Naive thymus-derived CD8-positive, alpha-beta T cell (primary cell): ENCODE data around the gene TULP4. TPM values are rescaled to one million over a fixed set of nuclear protein-coding genes. Genes with fewer than 3 reads are reported as not detected.
"Not testable (repeated sequence)": the region's sequence is repeated elsewhere in the genome, so short reads cannot be mapped to it uniquely, and the experiment has no call there.

Source experiments
- ATAC-seq, 2 donors: fragments of 150-1000 bp; cut with Tn5 transposase in 1 of 2; sonication (Bioruptor Pico), chemical (Tn5 transposase) in 1 of 2; 1 replicate in 1 of 2; 2 replicates in 1 of 2; pipeline ENCODE4 v1.10.0; 2021; ENCODE audit warnings: mild to moderate bottlenecking in 2 of 2, moderate library complexity in 2 of 2
- POLR2A ChIA-PET: fragments of 350-600 bp; sonication (Branson Sonifier 250); formaldehyde crosslinking; loops from one replicate; lab custom pipeline; 2021; ENCODE audit warnings: antibody characterized with exemption; lab: Charles Lee
- DNase-seq, 10 donors: peaks; one replicate each; pipeline versions ENCODE4 v3.0.0 to v3.0.0-alpha.2; 2020 to 2022
- H3K27ac Mint-ChIP-seq, 10 donors: one replicate each; pipeline ENCODE4 v1.8.0; 2020 to 2022; ENCODE audit warnings: mild to moderate bottlenecking in 10 of 10, mixed read lengths in 10 of 10, moderate library complexity in 4 of 10, inconsistent platforms in 1 of 10
- H3K27me3 Mint-ChIP-seq, 5 donors: one replicate each; pipeline ENCODE4 v1.8.0; 2021 to 2022; ENCODE audit warnings: mixed read lengths in 5 of 5
- H3K36me3 Mint-ChIP-seq, 3 donors: one replicate each; pipeline ENCODE4 v1.8.0; 2020 to 2022; ENCODE audit warnings: mixed read lengths in 3 of 3, mild to moderate bottlenecking in 2 of 3, inconsistent platforms in 1 of 3
- H3K4me1 Mint-ChIP-seq, 4 donors: one replicate each; pipeline ENCODE4 v1.8.0; 2021 to 2022; ENCODE audit warnings: mixed read lengths in 4 of 4
- H3K4me3 Mint-ChIP-seq, 10 donors: one replicate each; pipeline ENCODE4 v1.8.0; 2020 to 2022; ENCODE audit warnings: mild to moderate bottlenecking in 10 of 10, mixed read lengths in 10 of 10, moderate library complexity in 6 of 10, inconsistent platforms in 1 of 10
- H3K9me3 Mint-ChIP-seq, 9 donors: one replicate each; pipeline ENCODE4 v1.8.0; 2020 to 2022; ENCODE audit warnings: mixed read lengths in 9 of 9, mild to moderate bottlenecking in 3 of 9, inconsistent platforms in 1 of 9, moderate library complexity in 1 of 9
- polyA plus RNA-seq, 3 donors: library from polyadenylated mRNA; unstranded; fragments of 300-500 nt; fragmentation: Illumina TruSeq; gene quantifications; one replicate each; pipeline ENCODE4 v1.2.3, GENCODE V29; 2021
- total RNA-seq, 8 experiments: library from RNA in 2 of 8; stranded (reverse) in 2 of 8; gene quantifications; one replicate each; pipeline ENCODE4 v1.2.3 and lab custom pipeline; 2021 to 2026

TULP4 gene
- total and polyA plus RNA-seq, 5 experiments from 2014 or later: 18.9 to 59.5 (median 25.8) TPM

- DNase-seq (no peak), ATAC-seq (no peak)
- Mint-ChIP-seq H3K36me3 (peaks cover 18 to 73% (median 34%) of the 10 kb centered on the region in 3 donors), H3K9me3 (no peaks in the 10 kb centered on the region), H3K4me1 (no peaks in the 10 kb centered on the region), H3K27ac (no peak overlapping the region), H3K4me3 (no peak overlapping the region), H3K27me3 (no peaks in the 10 kb centered on the region)
- POLR2A ChIA-PET: no interaction called here
Observed at GRCh38 chr6:158457131-158457530, 144.9 kb downstream of the TULP4 start.

GRCh38 chr6:158457616-158458278 lies 145.5 kb downstream of the TULP4 start:
- no peak overlapping the region for H3K27ac Mint-ChIP-seq
- POLR2A ChIA-PET: no interaction called here
- H3K36me3 Mint-ChIP-seq: peaks cover 18 to 73% (median 29%) of the 10 kb centered on the region in 3 donors

GRCh38 chr6:158459726-158460125 lies 147.5 kb downstream of the TULP4 start:
- ATAC-seq (no peak), DNase-seq (no peak)
- no peak overlapping the region for H3K4me3 Mint-ChIP-seq
- POLR2A ChIA-PET: no interaction called here
- peaks cover 18 to 80% (median 37%) of the 10 kb centered on the region in 3 donors for H3K36me3 Mint-ChIP-seq
- H3K27ac Mint-ChIP-seq: no peak overlapping the region
- H3K4me1 Mint-ChIP-seq: no peaks in the 10 kb centered on the region
- no peaks in the 10 kb centered on the region for H3K27me3 Mint-ChIP-seq
- H3K9me3 Mint-ChIP-seq: no peaks in the 10 kb centered on the region

More at GRCh38 chr6:158457616-158458278, 145.5 kb downstream of the TULP4 start:
- Mint-ChIP-seq H3K4me3 (no peak overlapping the region), H3K9me3 (no peaks in the 10 kb centered on the region), H3K4me1 (no peaks in the 10 kb centered on the region), H3K27me3 (no peaks in the 10 kb centered on the region)
- ATAC-seq (no peak), DNase-seq (no peak)

GRCh38 chr6:158460602-158461169 lies 148.4 kb downstream of the TULP4 start:
- POLR2A ChIA-PET: no interaction called here
- Mint-ChIP-seq H3K9me3 (no peaks in the 10 kb centered on the region), H3K36me3 (peaks cover 18 to 85% (median 43%) of the 10 kb centered on the region in 3 donors), H3K27me3 (no peaks in the 10 kb centered on the region), H3K27ac (no peak overlapping the region), H3K4me3 (no peak overlapping the region), H3K4me1 (no peaks in the 10 kb centered on the region)
- DNase-seq: no peak
- no peak for ATAC-seq

GRCh38 chr6:158461954-158462353 lies 149.7 kb downstream of the TULP4 start:
- Mint-ChIP-seq H3K27me3 (no peaks in the 10 kb centered on the region), H3K4me3 (no peak overlapping the region)
- no peak for ATAC-seq

GRCh38 chr6:158464483-158464882 lies 152.2 kb downstream of the TULP4 start:
- DNase-seq (no peak), ATAC-seq (no peak)
- no peaks in the 10 kb centered on the region for H3K27me3 Mint-ChIP-seq
- peaks cover 0 to under 1% (median 0%) of the 10 kb centered on the region in 4 donors for H3K4me1 Mint-ChIP-seq
- no peaks in the 10 kb centered on the region for H3K9me3 Mint-ChIP-seq
- no peak overlapping the region for H3K27ac Mint-ChIP-seq
- POLR2A ChIA-PET: no interaction called here
- H3K4me3 Mint-ChIP-seq: no peak overlapping the region
- H3K36me3 Mint-ChIP-seq: peaks cover 4 to 75% (median 38%) of the 10 kb centered on the region in 3 donors

More at GRCh38 chr6:158461954-158462353, 149.7 kb downstream of the TULP4 start:
- DNase-seq: no peak
- Mint-ChIP-seq H3K9me3 (no peaks in the 10 kb centered on the region), H3K4me1 (no peaks in the 10 kb centered on the region), H3K36me3 (peaks cover 16 to 85% (median 44%) of the 10 kb centered on the region in 3 donors), H3K27ac (no peak overlapping the region)
- POLR2A ChIA-PET: no interaction called here

GRCh38 chr6:158465257-158465656 lies 153.0 kb downstream of the TULP4 start:
- no peak overlapping the region for H3K27ac Mint-ChIP-seq
- H3K36me3 Mint-ChIP-seq: peaks cover 0 to 76% (median 41%) of the 10 kb centered on the region in 3 donors
- POLR2A ChIA-PET: no interaction called here
- no peaks in the 10 kb centered on the region for H3K9me3 Mint-ChIP-seq
- H3K4me3 Mint-ChIP-seq: no peak overlapping the region
- DNase-seq (no peak), ATAC-seq (no peak)
- H3K4me1 Mint-ChIP-seq: peaks cover 0 to 5% (median 0%) of the 10 kb centered on the region in 4 donors
- H3K27me3 Mint-ChIP-seq: no peaks in the 10 kb centered on the region

- no peak overlapping the region for H3K27ac Mint-ChIP-seq
- no peak overlapping the region for H3K4me3 Mint-ChIP-seq
Observed at GRCh38 chr6:158465747-158466146, 153.5 kb downstream of the TULP4 start.

GRCh38 chr6:158467923-158468322 lies 155.7 kb downstream of the TULP4 start:
- Mint-ChIP-seq H3K4me1 (peaks cover 0 to 7% (median 0%) of the 10 kb centered on the region in 4 donors), H3K4me3 (no peak overlapping the region)

More at GRCh38 chr6:158465747-158466146, 153.5 kb downstream of the TULP4 start:
- peaks cover 0 to 74% (median 41%) of the 10 kb centered on the region in 3 donors for H3K36me3 Mint-ChIP-seq
- POLR2A ChIA-PET: no interaction called here
- no peaks in the 10 kb centered on the region for H3K9me3 Mint-ChIP-seq
- no peak for DNase-seq
- H3K4me1 Mint-ChIP-seq: peaks cover 0 to 5% (median 0%) of the 10 kb centered on the region in 4 donors
- ATAC-seq: no peak
- no peaks in the 10 kb centered on the region for H3K27me3 Mint-ChIP-seq

GRCh38 chr6:158468666-158469065 lies 156.4 kb downstream of the TULP4 start:
- Mint-ChIP-seq H3K9me3 (no peaks in the 10 kb centered on the region), H3K4me3 (no peak overlapping the region), H3K27me3 (no peaks in the 10 kb centered on the region), H3K36me3 (peaks cover 0 to 55% (median 32%) of the 10 kb centered on the region in 3 donors), H3K27ac (no peak overlapping the region), H3K4me1 (peaks cover 0 to 7% (median 0%) of the 10 kb centered on the region in 4 donors)
- DNase-seq: no peak
- POLR2A ChIA-PET: no interaction called here
- ATAC-seq: no peak

More at GRCh38 chr6:158467923-158468322, 155.7 kb downstream of the TULP4 start:
- no peak for DNase-seq
- Mint-ChIP-seq H3K27me3 (no peaks in the 10 kb centered on the region), H3K27ac (no peak overlapping the region), H3K36me3 (peaks cover 0 to 59% (median 35%) of the 10 kb centered on the region in 3 donors), H3K9me3 (no peaks in the 10 kb centered on the region)
- POLR2A ChIA-PET: no interaction called here
- ATAC-seq: no peak

- H3K27ac Mint-ChIP-seq, ATAC-seq, POLR2A ChIA-PET, H3K27me3 Mint-ChIP-seq, H3K4me1 Mint-ChIP-seq, H3K9me3 Mint-ChIP-seq, DNase-seq, H3K4me3 Mint-ChIP-seq: not testable (repeated sequence)
- peaks cover 0 to 45% (median 22%) of the 10 kb centered on the region in 3 donors for H3K36me3 Mint-ChIP-seq
Observed at GRCh38 chr6:158470023-158470422, 157.8 kb downstream of the TULP4 start.

GRCh38 chr6:158471339-158471738 lies 159.1 kb downstream of the TULP4 start:
- H3K4me3 Mint-ChIP-seq: no peak overlapping the region
- H3K36me3 Mint-ChIP-seq: peaks cover 1 to 40% (median 23%) of the 10 kb centered on the region in 3 donors
- ATAC-seq (no peak), DNase-seq (no peak)
- H3K4me1 Mint-ChIP-seq: peaks cover 0 to 7% (median 0%) of the 10 kb centered on the region in 4 donors
- H3K27me3 Mint-ChIP-seq: no peaks in the 10 kb centered on the region
- H3K9me3 Mint-ChIP-seq: no peaks in the 10 kb centered on the region
- H3K27ac Mint-ChIP-seq: no peak overlapping the region
- POLR2A ChIA-PET: no interaction called here

GRCh38 chr6:158472447-158472846 lies 160.2 kb downstream of the TULP4 start:
- H3K27ac Mint-ChIP-seq: no peak overlapping the region
- POLR2A ChIA-PET: no interaction called here
- DNase-seq: no peak
- peaks cover 12 to 38% (median 24%) of the 10 kb centered on the region in 3 donors for H3K36me3 Mint-ChIP-seq
- no peak for ATAC-seq
- no peak overlapping the region for H3K4me3 Mint-ChIP-seq
- H3K4me1 Mint-ChIP-seq: peaks cover 0 to 7% (median 0%) of the 10 kb centered on the region in 4 donors
- peaks cover 0 to 4% (median 0%) of the 10 kb centered on the region in 9 donors for H3K9me3 Mint-ChIP-seq
- H3K27me3 Mint-ChIP-seq: no peaks in the 10 kb centered on the region
